Fibroblast of skin of right biceps (primary cell): ENCODE measurements around the gene IGFBP4.
"Not testable (repeated sequence)": the region's sequence is repeated elsewhere in the genome, so short reads cannot be mapped to it uniquely, and the experiment has no call there.

ENCODE experiments used
- DNase-seq: peaks from one replicate; pipeline ENCODE4 v3.0.0-alpha.2; 2013

IGFBP4 gene

DNA sequence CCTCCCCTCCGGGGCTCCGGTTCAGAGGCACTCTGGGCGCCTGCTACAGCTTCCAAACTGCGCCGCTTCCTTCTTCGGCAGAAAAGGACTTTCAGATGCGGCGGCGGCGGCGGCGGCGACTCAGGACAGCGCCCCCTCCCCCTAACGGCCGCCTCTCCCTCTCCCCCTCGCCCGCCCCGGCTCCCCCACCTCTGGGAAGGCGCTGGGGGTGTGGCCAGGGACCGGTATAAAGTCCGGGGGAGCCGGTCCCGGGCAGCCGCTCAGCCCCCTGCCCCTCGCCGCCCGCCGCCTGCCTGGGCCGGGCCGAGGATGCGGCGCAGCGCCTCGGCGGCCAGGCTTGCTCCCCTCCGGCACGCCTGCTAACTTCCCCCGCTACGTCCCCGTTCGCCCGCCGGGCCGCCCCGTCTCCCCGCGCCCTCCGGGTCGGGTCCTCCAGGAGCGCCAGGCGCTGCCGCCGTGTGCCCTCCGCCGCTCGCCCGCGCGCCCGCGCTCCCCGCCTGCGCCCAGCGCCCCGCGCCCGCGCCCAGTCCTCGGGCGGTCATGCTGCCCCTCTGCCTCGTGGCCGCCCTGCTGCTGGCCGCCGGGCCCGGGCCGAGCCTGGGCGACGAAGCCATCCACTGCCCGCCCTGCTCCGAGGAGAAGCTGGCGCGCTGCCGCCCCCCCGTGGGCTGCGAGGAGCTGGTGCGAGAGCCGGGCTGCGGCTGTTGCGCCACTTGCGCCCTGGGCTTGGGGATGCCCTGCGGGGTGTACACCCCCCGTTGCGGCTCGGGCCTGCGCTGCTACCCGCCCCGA, at the start of gene IGFBP4:
TSS of gene IGFBP4 (plus strand) at position 255 of the 792 bp plus-strand sequence. CDS start at position 541, 286 bp downstream.
- peak; percentile 82 for DNase-seq

DNA sequence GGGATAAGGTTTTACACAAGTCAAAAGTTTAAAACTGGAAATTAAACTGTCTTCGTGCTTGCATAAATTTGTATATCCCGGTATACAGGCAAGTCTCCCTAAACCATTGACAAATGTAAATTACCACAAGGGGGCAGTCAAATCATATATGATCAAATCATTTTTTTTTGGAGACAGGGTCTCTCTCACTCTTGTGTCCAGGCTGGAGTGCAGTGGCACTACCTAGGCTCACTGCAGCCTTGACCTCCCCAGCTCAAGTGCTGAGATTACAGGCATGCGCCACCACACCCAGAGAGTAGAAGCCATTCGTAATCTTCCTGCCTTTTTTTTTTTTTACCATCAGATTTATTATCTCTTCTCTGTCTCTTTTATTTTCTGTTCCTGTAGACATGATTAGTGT, 44.1 kb upstream of the IGFBP4 start:
- DNase-seq: peak; percentile 57

DNA sequence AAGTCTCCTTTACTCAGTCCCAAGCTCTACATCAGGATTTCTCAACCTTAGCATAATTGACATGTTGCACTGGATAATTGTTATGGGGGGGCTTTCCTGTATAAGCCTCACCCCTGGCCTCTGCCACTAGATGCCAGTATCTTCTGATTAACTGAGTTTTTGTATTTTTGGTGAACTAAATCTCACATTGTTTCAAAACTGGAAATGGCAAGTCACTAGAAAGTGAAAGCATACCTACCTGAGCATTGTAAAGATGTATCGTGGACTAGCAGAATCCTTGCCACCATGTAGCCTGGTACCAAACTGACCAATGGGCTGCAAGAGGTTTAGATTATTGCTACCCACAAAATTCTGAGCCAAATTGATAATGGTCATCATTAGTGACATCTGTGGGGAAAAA, 40.6 kb upstream of the IGFBP4 start:
- no peak for DNase-seq

DNA sequence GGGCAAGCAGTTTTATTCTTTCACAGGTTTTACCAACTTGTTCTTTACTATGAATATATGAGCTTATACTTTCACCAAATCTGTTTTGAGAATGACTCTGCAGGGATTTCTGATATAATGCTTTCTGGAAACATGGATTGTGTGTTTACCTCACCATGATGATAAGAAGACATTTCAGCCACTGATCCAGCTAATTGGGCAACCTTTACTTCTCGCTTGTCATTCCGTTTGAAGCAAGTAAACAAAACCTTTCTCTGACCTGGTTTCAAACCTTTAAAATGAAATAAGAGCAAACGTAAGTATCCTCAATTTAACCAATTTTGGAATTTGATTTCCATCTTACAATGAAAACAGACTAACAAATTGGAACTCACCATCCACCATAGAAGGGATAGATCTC, 39.2 kb upstream of the IGFBP4 start:
- no peak for DNase-seq

DNA sequence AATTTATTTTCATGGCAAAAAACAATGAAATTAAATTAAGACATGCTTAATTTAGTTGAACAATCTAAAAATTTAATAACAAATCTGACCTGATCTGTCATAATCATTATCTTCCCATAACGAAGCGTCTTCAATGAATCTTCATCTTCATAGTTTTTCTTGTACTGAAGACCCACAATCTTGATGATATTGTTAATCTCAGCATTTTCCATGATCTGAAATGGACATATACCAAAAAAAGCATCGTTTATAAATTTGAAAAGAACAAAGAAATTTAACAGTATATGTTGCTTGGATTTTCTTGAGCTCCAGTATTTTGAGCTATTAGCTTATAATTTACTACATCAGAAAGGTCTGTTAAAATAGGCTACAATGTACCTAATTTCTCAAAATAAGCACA, 35.8 kb upstream of the IGFBP4 start:
- DNase-seq: no peak

DNA sequence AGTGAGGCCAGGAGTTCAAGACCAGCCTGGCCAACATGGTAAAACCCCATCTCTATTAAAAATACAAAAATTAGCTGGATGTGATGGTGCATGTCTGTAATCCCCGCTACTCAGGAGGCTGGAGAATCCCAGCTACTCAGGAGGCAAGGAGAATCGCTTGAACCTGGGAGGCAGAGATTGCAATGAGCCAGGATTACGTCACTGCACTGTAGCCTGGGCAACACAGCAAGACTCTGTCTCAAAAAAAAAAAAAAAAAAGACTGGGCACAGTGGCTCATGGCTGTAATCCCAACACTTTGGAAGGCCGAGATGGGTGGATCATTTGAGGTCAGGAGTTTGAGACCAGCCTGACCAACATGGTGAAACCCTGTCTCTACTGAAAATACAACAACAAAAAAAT, 33.7 kb upstream of the IGFBP4 start:
- not testable (repeated sequence) for DNase-seq

DNA sequence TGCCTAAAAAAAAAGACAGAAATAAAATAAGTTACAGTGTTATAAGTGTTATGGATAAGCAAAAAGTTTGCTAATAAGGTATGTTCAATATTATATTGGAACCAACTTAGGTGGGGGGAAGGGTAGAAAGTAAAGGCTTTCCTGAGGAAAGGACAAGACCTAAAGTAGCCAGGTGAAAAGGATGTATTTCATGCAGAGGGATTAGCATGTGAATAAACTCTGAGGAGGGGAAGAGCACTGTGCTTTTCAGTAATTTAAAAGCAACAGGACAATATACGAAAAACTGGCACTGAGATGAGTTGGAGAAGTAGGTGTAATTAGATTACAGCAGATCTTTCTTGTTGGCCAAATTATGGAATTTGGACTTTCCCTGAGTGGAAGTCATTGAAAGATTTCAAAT, 33.2 kb upstream of the IGFBP4 start:
- no peak for DNase-seq

DNA sequence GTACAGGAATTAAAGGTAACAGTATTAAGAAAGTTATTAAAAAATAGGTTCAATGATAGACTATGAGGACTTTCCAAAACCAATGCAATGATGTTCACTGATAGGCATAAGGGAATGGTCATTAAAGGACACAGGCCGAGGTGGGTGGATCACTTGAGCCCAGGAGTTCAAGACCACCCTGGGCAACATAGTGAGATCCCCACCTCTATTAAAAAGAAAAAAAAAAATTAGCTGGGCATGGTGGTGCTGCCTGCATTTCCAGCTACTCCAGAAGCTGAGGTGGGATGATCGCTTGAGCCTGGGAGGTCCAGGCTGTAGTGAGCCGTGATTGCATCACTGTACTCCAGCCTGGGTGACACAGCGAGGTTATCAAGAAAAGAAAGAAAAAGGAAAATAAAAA, 31.4 kb upstream of the IGFBP4 start:
- no peak for DNase-seq

DNA sequence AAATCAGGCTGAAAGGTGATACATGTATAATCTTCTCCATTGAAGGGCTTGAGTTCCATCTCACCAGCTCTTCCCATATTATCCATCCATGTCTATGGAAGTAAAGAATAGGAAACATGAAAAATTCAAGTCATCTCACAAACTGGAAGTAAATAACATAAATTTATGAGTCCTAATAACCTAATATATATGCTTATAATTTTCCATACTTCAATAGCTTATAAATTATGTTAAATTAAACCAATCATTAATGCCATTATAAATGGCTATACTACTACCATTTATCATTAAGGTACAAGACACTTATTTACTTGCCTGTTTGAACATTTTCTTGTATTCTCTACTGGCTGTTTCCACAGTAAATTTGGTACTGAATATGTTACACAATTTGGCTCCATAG, 30.4 kb upstream of the IGFBP4 start:
- no peak for DNase-seq

DNA sequence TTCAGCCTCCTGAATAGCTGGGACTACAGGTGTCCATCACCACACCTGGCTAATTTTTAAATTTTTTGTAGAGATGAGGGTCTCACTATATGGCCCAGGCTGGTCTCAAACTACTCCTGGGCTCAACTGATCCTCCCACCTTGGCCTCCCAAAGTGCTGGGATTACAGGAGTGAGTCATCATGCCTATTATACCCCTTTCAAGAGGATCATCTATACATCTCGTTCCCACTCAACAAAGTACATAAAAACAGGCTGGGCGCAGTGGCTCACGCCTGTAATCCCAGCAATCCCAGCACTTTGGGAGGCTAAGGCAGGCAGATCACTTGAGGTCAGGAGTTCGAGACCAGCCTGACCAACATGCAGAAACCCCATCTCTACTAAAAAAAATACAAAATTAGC, 28.9 kb upstream of the IGFBP4 start:
- not testable (repeated sequence) for DNase-seq

DNA sequence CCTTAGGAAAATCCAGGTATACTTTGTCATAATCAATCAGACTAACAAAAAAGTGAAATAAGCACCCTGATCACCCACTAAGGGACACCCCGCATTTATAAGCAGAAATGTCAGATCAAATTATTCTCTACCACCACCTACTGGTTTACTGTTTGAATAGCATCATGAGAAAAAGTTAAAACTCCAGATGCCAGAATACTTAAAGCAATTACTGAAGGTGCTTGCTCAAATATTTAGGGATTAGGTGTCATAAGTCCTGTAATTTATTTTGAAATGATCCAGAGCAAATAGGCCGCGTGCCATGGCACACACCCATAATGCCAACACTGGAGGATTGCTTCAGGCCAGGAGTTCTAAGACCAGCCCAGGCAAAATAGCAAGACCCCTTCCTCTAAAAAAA, 27.9 kb upstream of the IGFBP4 start:
- DNase-seq: peak; percentile 30

DNA sequence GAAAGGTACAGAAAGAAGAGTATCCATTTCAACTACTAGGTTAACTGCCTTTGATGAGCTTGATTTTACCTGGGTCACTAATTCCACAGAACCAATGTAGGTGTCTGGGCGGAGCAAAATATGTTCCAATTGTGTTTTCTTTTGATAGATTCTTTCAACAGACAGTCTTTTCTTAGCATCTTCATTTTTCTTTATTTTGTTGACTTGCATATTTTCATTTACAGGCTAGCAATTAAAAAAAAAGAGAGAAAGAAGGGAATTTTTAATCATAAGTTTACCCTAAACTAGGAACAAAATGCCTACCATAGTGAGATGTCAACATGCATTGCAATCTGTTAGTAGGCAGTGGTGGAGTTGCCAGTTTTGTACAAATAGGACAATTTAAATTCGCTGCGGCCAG, 26.6 kb upstream of the IGFBP4 start:
- DNase-seq: no peak

DNA sequence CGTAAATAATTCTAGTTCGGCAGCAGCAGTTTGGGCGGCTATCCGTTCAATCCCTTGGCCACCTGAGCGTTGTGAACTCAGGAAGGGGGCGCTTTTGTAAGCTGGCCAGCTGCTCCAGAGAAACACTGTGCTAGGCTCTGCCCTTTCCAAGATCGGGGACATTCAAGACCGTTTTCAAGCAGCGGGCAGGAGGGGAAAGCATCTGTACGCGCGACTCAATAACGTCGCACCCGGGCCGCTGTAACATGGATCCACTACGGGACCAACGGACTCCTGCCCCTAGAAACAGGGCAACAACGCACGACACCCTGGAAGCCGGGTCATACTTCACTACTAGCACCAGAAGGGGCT, 26.0 kb upstream of the IGFBP4 start:
- peak; percentile 26 for DNase-seq

DNA sequence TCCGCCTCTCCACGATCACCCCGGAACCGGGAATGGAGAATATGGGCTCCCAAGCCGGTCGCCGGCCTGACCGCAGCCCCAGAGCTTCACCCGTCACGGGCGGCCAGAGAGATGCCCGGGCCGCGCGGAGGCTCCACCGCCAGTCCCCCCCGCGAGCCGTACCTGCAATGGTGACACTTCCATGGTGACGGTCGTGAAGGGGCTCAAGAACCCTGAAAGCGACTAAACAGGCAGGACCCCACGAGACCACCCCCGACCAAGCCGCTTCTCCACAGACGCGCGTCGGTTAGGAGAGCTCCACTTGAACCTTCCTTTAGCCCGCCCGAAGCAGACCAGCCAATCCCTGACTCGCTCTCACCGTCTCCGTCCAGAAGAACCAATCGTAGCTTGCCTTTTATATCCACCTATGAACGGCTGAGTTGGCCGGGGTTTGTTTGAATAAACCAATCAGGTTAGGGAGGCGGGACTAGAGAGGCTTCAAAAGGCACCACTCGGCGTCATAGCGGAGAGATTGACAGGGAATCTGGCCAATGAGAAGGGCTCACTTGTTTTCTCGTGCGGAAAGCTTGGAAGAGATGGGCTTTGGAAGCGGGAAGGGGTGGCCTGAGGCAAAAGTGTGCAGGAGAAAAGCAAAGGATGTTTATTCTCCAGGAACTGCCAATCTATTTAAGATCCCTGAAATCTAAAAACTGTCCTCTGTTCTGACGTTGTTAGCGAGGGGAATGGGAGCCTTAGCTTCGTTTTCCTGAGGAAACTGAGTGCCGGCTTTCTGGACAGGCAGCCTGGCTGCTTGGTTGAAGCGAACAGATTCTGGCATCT, 25.4 kb upstream of the IGFBP4 start, which contains the start of gene TOP2A:
TSS of gene TOP2A (minus strand) at position 288 of the 819 bp plus-strand sequence. CDS start at position 183, 105 bp downstream.
- DNase-seq: peak; percentile 100

DNA sequence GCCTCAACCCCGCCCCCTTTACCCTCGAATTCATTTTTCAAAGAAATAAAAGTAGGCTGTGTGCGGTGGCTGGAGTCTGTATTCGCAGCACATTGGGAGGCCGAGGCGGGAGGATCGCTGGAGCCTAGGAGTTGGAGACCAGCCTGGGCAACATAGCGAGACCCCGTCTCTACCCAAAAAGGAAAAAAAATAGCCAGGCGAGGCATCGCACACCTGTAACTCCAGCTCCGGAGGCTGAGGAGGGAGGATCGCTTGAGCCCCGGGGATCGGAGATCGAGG, 24.9 kb upstream of the IGFBP4 start:
- DNase-seq: no peak

DNA sequence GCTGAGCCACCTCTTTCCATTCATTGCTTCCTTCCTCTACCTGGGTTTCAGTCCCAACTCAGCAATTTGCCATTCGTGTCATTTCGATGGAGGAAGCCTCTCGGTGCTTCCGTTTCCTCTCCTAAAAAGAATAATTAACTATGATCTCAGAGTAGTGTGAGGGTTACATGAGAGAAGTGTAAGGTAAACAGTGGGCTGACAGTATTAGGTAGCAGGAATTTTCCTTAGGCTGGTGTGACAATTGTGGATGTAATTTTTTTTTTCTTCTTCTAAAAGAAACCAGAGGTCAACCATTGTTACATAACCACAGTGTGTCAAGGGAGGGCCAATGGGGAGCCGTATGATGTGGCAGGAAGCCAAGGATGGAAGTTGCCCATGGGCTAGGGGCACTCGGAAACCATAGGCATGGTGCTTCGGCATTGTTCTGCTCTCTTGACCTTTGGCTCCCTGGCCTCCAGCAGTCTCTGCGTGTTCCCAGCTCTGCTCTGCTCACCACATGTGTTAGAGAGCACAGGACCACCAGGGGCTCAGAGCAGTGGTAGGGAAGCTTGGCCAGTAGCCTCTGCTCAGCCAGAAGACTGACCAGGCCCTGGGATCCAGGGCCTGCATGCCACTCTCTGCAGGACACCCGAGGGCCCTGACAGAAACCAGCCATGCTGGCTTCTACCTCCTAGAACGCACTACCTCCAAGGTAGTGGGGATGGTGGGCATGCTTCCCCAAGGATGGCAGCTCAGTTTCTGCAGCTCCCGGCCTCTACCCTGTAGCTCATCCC, 23.5 kb upstream of the IGFBP4 start:
- no peak for DNase-seq

DNA sequence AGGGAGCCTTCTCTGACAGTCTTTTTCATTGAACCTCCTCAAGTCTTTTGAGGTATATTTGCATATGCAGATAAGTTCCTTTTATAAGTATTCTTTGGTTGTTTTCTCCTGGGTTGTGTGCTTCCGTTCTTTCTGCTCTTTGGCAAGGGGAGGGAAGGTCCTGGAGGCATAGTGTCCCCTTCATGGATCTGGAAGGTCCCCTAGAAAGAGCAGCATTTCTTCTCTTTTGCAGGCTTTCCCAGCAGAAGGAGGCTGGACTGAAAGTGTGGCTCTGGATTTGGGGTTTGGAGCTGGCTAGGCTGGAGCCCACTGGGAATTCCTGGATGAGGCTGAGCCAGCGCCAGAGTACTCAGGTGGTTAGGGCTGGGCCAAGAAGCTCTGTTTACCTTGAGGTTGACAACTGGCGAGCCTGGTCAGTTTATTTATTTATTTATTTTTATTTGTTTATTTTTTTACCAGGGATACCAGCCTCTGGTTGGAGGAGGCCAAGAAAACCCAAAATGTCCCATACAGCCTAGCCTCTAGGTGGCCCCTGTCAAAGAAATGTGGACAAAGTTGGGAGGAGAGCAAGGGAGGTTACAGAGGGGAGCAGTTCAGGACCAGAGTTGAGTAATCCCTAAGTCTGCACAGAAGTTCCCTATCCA, 20.1 kb upstream of the IGFBP4 start:
- DNase-seq: no peak

DNA sequence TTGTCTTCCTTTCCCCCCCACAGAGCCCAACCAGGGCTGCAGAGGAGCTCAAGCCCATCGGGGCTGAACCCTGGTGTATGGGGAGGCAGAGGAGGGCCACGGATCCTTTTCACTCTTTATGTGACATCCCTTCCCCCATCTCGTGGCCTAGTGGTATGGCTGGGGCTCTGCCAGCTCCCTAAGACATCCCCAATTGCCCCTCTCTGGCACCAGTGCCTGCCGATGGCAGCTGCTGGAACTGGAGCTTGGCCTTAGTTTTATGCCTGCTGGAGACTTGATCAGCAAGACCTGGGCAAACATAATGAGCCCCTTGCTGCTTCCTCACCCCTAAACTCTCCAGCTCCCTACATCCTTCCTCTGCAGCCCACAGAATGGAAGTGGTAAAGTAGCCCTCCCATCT, 17.5 kb upstream of the IGFBP4 start:
- DNase-seq: no peak

DNA sequence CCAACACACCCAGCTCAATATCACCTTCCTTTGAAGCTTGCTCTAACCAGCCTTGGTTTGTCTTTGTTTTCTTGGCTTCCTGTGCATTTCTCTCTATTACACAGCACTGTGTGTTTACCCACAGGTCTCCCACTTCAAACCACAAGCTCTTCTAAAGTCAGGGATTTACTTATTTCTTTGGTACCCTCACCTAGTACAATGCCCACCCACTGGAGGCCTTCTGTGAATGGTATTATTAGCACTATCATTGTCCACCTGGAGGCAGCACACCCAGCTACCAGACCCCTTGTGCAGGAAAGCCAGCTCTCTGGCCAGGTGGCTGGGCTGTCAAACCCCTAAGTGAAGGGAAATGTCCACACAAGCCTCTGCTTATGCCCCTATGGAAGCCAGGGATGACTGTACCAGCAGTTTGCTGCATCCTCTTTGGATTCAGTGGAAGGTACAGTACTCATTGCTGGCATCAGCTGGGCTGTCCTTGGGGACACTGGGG, 16.2 kb upstream of the IGFBP4 start:
- DNase-seq: no peak

DNA sequence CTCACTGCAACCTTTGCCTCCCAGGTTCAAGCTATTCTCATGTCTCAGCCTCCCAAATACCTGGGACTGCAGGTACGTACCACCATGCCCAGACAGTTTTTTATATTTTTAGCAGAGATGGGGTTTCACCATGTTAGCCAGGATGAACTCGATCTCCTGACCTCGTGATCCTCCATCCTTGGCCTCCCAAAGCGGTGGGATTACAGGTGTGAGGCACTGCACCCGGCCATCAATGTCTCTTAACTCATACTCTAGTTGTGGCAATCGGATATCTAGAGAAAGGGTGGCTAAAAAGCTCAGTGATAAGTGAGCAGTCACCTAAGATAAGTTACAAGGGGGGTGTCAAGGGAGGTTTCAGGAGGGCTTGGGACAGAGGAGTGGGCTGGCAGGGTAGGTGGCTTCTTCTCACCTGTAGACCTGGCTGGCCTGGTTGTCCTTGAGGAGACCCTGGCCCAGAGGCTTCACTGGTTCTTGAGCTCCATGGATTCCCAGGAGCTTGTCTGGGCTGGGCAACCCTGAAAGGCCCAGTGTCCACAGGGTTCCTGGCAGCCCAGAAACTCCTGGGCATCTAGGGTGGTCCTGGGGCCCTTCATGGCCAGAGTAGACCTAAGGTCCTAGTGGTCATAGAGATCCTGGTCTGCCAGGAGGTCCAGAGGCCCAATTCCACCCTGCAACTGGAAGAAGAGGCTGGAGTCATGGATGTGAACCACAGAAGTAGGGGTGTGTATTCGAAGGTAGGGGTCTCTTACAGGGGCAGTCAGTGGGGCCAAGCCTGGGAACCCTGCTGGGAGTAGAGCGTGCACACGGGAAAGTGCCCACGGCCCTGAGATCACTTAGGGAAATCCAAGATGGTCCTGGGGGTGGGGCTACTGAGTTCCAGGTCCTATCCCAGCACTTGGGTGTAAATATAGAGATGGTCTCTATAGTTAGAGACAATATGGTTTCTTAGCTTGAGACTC, 12.7 kb upstream of the IGFBP4 start:
- no peak for DNase-seq

DNA sequence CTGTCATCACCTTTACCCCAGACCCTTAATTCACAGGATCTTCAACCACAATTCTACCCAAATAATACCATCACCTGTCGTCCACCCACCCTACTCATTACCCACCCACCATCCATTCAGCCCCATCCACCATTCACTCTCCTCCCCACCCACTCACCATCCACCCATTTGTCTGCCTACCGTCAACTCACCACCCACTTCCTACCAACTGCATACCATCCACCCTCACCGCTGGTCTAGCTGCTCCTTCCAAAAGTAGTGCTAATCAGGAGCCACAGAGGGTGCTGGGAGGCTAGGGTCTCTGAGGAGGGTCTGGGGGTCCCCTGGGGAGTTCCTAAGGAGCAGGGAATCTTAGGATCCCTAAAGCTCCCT, 12.0 kb upstream of the IGFBP4 start:
- no peak for DNase-seq
